GM23338 (cell line): ENCODE data around the gene SORL1. TPM values are rescaled to one million over a fixed set of nuclear protein-coding genes. Genes with fewer than 3 reads are reported as not detected.

Experiments
- ATAC-seq: fragments of 200-7000 bp; cut with Tn5 transposase; 3 replicates; pipeline ENCODE4 v1.9.1; 2020
- DNase-seq: peaks from one replicate; pipeline ENCODE4 v3.0.0-alpha.2; 2015; ENCODE audit warnings: low spot score
- H2AFZ ChIP-seq: fragments of 200-600 bp; sonication (generic); 2 replicates; pipeline ENCODE4 v1.8.0; 2016; ENCODE audit warnings: antibody characterized with exemption, mild to moderate bottlenecking, moderate library complexity
- H3F3A ChIP-seq: fragments of 200-600 bp; sonication (generic); replicated peaks from 2 replicates; pipeline ENCODE4 v1.8.0; 2017; ENCODE audit warnings: antibody characterized with exemption, mixed run types, low read depth
- H3K27ac ChIP-seq: fragments of 200-600 bp; sonication (generic); 2 replicates; pipeline ENCODE4 v1.6.1; 2016; ENCODE audit warnings: low read depth
- H3K27me3 ChIP-seq: fragments of 200-600 bp; sonication (generic); 2 replicates; pipeline ENCODE4 v1.8.0; 2016; ENCODE audit warnings: mild to moderate bottlenecking, mixed run types, moderate library complexity; ENCODE audit not compliant: insufficient read depth
- H3K36me3 ChIP-seq: fragments of 200-600 bp; sonication (generic); 2 replicates; pipeline ENCODE4 v1.8.0; 2016; ENCODE audit warnings: mild to moderate bottlenecking; ENCODE audit not compliant: insufficient read depth
- H3K4me1 ChIP-seq: fragments of 200-600 bp; sonication (generic); 2 replicates; pipeline ENCODE4 v1.8.0; 2016; ENCODE audit warnings: mild to moderate bottlenecking, moderate library complexity; ENCODE audit not compliant: insufficient read depth
- H3K4me2 ChIP-seq: fragments of 200-600 bp; sonication (generic); 2 replicates; pipeline ENCODE4 v1.7.1; 2017; ENCODE audit warnings: mixed run types
- H3K4me3 ChIP-seq: fragments of 200-600 bp; sonication (generic); 2 replicates; pipeline ENCODE4 v1.6.1; 2016; ENCODE audit warnings: mixed run types
- H3K79me2 ChIP-seq: fragments of 200-600 bp; sonication (generic); replicated peaks from 2 replicates; pipeline ENCODE4 v1.8.0; 2017; ENCODE audit warnings: mild to moderate bottlenecking; ENCODE audit not compliant: insufficient read depth
- H3K9me2 ChIP-seq: fragments of 200-600 bp; sonication (generic); 2 replicates; pipeline ENCODE4 v1.8.0; 2017; ENCODE audit not compliant: insufficient read depth
- H4K20me1 ChIP-seq: fragments of 200-600 bp; sonication (generic); replicated peaks from 2 replicates; pipeline ENCODE4 v1.8.0; 2017; ENCODE audit warnings: mild to moderate bottlenecking; ENCODE audit not compliant: insufficient read depth
- H3K27ac Mint-ChIP-seq: 2 replicates; pipeline ENCODE4 v1.8.0; 2020; ENCODE audit warnings: inconsistent platforms, mild to moderate bottlenecking, moderate library complexity, mixed read lengths
- H3K27me3 Mint-ChIP-seq: 3 replicates; pipeline ENCODE4 v1.8.0; 2022; ENCODE audit warnings: low read depth, mild to moderate bottlenecking, moderate library complexity, mixed read lengths, inconsistent platforms; ENCODE audit not compliant: insufficient read depth, poor library complexity
- H3K36me3 Mint-ChIP-seq: 3 replicates; pipeline ENCODE4 v1.8.0; 2021; ENCODE audit warnings: low read depth, mild to moderate bottlenecking, inconsistent platforms, moderate library complexity, mixed read lengths
- H3K4me1 Mint-ChIP-seq: 3 replicates; pipeline ENCODE4 v1.8.0; 2020; ENCODE audit warnings: mild to moderate bottlenecking, inconsistent platforms, mixed read lengths
- H3K4me3 Mint-ChIP-seq: 3 replicates; pipeline ENCODE4 v1.8.0; 2021; ENCODE audit warnings: moderate library complexity, mild to moderate bottlenecking, inconsistent platforms, mixed read lengths
- H3K9me3 Mint-ChIP-seq: 3 replicates; pipeline ENCODE4 v1.8.0; 2020; ENCODE audit warnings: moderate library complexity, mild to moderate bottlenecking, inconsistent platforms, mixed read lengths
- CREB1 ChIP-seq: fragments of 250-450 bp; sonication (Bioruptor Pico); IDR thresholded peaks from 2 replicates; pipeline ENCODE4 v1.5.0; 2020; ENCODE audit warnings: low read depth, mild to moderate bottlenecking, moderate library complexity
- ETS1 ChIP-seq: IDR thresholded peaks from 2 replicates; pipeline ENCODE4 v1.6.1; 2016; ENCODE audit warnings: antibody characterized with exemption
- EZH2 ChIP-seq: fragments of 200-600 bp; sonication (generic); IDR thresholded peaks from one replicate; pipeline ENCODE4 v1.8.0; 2017; ENCODE audit warnings: antibody characterized with exemption, mild to moderate bottlenecking, low read depth; ENCODE audit not compliant: unreplicated experiment
- EZH2phosphoT487 ChIP-seq: fragments of 200-600 bp; sonication (generic); IDR thresholded peaks from one replicate; pipeline ENCODE4 v1.8.1; 2018; ENCODE audit warnings: antibody characterized with exemption; ENCODE audit not compliant: unreplicated experiment
- JUNB ChIP-seq: IDR thresholded peaks from one replicate; pipeline ENCODE4 v1.6.1; 2016; ENCODE audit warnings: antibody characterized with exemption; ENCODE audit not compliant: unreplicated experiment
- POLR2AphosphoS5 ChIP-seq: IDR thresholded peaks from 2 replicates; pipeline ENCODE4 v1.6.1; 2016; ENCODE audit warnings: antibody characterized with exemption, low read depth
- STAT1 ChIP-seq: IDR thresholded peaks from one replicate; pipeline ENCODE4 v1.6.1; 2016; ENCODE audit warnings: antibody characterized with exemption; ENCODE audit not compliant: unreplicated experiment
- ZNF114 ChIP-seq: fragments of 250-450 bp; sonication (Bioruptor Pico); IDR thresholded peaks from 2 replicates; pipeline ENCODE4 v1.5.0; 2020; ENCODE audit warnings: mild to moderate bottlenecking, moderate library complexity
- ZNF331 ChIP-seq: fragments of 250-450 bp; sonication (Bioruptor Pico); IDR thresholded peaks from 2 replicates; pipeline ENCODE4 v1.5.0; 2020; ENCODE audit warnings: low read depth, mild to moderate bottlenecking, moderate library complexity
- polyA plus RNA-seq: library from polyadenylated mRNA; unstranded; fragments of >200 nt; fragmentation: Nextera tagmentation; extraction: Ambion mirVana; gene quantifications from 2 replicates; pipeline ENCODE4 v1.2.1, GENCODE V29; 2016
- total RNA-seq: library from RNA; depleted of rRNA; stranded (reverse); fragments of >200 nt; shearing (Covaris generic); gene quantifications from 2 replicates; pipeline ENCODE4 v1.2.3, GENCODE V29; 2014
- TF ChIP-seq, protein P1 (sequence below), 2 experiments: fragments of 200-600 bp in 1 of 2; sonication (generic) in 1 of 2; conservative IDR thresholded peaks; 2 replicates each; pipeline versions ENCODE4 v1.5.1 to v1.6.1; 2016 to 2017; ENCODE audit warnings: antibody characterized with exemption in 2 of 2, low read depth in 2 of 2, mild to moderate bottlenecking in 2 of 2, moderate library complexity in 1 of 2
- TF ChIP-seq, protein P2 (sequence below): fragments of 250-450 bp; sonication (Bioruptor Pico); IDR thresholded peaks from 2 replicates; pipeline ENCODE4 v1.5.0; 2020; ENCODE audit warnings: mild to moderate bottlenecking, moderate library complexity

Gene SORL1
- total and polyA plus RNA-seq, 2 experiments from 2014 or later, result 23.0 to 78.8 TPM

GRCh38 chr11:121552154-121552553, 100.0 kb downstream of the SORL1 start (continued):
- TF ChIP-seq ETS1 (no peak), JUNB (no peak), CREB1 (CRISPR knock-in tag) (no peak)
- TF ChIP-seq, protein P1, sequence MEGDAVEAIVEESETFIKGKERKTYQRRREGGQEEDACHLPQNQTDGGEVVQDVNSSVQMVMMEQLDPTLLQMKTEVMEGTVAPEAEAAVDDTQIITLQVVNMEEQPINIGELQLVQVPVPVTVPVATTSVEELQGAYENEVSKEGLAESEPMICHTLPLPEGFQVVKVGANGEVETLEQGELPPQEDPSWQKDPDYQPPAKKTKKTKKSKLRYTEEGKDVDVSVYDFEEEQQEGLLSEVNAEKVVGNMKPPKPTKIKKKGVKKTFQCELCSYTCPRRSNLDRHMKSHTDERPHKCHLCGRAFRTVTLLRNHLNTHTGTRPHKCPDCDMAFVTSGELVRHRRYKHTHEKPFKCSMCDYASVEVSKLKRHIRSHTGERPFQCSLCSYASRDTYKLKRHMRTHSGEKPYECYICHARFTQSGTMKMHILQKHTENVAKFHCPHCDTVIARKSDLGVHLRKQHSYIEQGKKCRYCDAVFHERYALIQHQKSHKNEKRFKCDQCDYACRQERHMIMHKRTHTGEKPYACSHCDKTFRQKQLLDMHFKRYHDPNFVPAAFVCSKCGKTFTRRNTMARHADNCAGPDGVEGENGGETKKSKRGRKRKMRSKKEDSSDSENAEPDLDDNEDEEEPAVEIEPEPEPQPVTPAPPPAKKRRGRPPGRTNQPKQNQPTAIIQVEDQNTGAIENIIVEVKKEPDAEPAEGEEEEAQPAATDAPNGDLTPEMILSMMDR (conservative IDR thresholded peaks at IDR 0.05; ENCODE audit: low read depth in 2 of 2), result no peak

DNA sequence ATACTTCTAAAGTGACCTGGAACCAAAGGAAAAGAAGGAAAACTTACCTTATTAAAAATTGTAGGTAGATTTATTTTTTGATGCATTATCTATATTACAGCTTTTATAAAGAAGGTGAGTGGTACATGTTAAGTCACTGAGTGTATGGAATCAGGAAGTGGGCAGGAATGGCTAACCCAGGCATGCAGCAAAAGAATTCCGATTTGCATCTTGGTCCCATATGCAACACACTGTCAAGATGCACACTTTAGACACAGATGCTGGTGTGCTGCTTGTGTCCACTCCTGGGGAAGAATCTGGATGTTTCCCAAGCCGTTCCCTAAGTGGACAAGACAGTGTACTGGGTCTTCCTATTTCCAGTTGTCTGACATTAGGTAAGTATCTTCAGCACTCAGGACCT, 100.5 kb downstream of the SORL1 start:
- Mint-ChIP-seq H3K36me3 (peaks cover 34% of the 10 kb centered on the region), H3K4me3 (no peak overlapping the region), H3K27ac (no peak overlapping the region), H3K4me1 (peaks cover 4% of the 10 kb centered on the region; the same call in 1 of the 3 replicates), H3K9me3 (no peaks in the 10 kb centered on the region), H3K27me3 (no peaks in the 10 kb centered on the region)
- peaks cover 24% of the 10 kb centered on the region for H3K36me3 ChIP-seq
- no peak overlapping the region for H3K27ac ChIP-seq
- H3K4me3 ChIP-seq, result no peak overlapping the region
- H3F3A ChIP-seq, result no peaks in the 10 kb centered on the region
- TF ChIP-seq STAT1, result no peak
- TF ChIP-seq EZH2phosphoT487, result no peak
- TF ChIP-seq JUNB, result no peak
- no peak for TF ChIP-seq ETS1
- TF ChIP-seq, protein P2, sequence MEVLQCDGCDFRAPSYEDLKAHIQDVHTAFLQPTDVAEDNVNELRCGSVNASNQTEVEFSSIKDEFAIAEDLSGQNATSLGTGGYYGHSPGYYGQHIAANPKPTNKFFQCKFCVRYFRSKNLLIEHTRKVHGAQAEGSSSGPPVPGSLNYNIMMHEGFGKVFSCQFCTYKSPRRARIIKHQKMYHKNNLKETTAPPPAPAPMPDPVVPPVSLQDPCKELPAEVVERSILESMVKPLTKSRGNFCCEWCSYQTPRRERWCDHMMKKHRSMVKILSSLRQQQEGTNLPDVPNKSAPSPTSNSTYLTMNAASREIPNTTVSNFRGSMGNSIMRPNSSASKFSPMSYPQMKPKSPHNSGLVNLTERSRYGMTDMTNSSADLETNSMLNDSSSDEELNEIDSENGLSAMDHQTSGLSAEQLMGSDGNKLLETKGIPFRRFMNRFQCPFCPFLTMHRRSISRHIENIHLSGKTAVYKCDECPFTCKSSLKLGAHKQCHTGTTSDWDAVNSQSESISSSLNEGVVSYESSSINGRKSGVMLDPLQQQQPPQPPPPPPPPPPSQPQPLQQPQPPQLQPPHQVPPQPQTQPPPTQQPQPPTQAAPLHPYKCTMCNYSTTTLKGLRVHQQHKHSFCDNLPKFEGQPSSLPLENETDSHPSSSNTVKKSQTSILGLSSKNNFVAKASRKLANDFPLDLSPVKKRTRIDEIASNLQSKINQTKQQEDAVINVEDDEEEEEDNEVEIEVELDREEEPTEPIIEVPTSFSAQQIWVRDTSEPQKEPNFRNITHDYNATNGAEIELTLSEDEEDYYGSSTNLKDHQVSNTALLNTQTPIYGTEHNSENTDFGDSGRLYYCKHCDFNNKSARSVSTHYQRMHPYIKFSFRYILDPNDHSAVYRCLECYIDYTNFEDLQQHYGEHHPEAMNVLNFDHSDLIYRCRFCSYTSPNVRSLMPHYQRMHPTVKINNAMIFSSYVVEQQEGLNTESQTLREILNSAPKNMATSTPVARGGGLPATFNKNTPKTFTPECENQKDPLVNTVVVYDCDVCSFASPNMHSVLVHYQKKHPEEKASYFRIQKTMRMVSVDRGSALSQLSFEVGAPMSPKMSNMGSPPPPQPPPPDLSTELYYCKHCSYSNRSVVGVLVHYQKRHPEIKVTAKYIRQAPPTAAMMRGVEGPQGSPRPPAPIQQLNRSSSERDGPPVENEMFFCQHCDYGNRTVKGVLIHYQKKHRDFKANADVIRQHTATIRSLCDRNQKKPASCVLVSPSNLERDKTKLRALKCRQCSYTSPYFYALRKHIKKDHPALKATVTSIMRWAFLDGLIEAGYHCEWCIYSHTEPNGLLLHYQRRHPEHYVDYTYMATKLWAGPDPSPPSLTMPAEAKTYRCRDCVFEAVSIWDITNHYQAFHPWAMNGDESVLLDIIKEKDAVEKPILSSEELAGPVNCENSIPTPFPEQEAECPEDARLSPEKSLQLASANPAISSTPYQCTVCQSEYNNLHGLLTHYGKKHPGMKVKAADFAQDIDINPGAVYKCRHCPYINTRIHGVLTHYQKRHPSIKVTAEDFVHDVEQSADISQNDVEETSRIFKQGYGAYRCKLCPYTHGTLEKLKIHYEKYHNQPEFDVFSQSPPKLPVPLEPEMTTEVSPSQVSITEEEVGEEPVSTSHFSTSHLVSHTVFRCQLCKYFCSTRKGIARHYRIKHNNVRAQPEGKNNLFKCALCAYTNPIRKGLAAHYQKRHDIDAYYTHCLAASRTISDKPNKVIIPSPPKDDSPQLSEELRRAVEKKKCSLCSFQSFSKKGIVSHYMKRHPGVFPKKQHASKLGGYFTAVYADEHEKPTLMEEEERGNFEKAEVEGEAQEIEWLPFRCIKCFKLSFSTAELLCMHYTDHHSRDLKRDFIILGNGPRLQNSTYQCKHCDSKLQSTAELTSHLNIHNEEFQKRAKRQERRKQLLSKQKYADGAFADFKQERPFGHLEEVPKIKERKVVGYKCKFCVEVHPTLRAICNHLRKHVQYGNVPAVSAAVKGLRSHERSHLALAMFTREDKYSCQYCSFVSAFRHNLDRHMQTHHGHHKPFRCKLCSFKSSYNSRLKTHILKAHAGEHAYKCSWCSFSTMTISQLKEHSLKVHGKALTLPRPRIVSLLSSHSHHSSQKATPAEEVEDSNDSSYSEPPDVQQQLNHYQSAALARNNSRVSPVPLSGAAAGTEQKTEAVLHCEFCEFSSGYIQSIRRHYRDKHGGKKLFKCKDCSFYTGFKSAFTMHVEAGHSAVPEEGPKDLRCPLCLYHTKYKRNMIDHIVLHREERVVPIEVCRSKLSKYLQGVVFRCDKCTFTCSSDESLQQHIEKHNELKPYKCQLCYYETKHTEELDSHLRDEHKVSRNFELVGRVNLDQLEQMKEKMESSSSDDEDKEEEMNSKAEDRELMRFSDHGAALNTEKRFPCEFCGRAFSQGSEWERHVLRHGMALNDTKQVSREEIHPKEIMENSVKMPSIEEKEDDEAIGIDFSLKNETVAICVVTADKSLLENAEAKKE (CRISPR knock-in tag), result no peak
- TF ChIP-seq EZH2, result no peak
- TF ChIP-seq POLR2AphosphoS5, result no peak
- TF ChIP-seq ZNF114 (CRISPR knock-in tag), result no peak
- TF ChIP-seq ZNF331 (CRISPR knock-in tag), result no peak
- DNase-seq (no peak), ATAC-seq (no peak)
- H3K9me2 ChIP-seq, result no peaks in the 10 kb centered on the region
- H3K4me2 ChIP-seq, result no peak overlapping the region
- H3K4me1 ChIP-seq, result no peaks in the 10 kb centered on the region
- H3K79me2 ChIP-seq, result no peaks in the 10 kb centered on the region
- H2AFZ ChIP-seq, result no peak overlapping the region
- no peaks in the 10 kb centered on the region for H3K27me3 ChIP-seq
- H4K20me1 ChIP-seq, result no peaks in the 10 kb centered on the region; the same call in 1 of the 2 replicates
